ENCODE measurements around the gene TMEM147.

TMEM147 gene

GRCh38 chr19:35517342-35517741, 28.1 kb upstream of the TMEM147 start:
- no peaks in the 10 kb centered on the region for H3K9me3 ChIP-seq (ENCODE audit: low read length)
- no peaks in the 10 kb centered on the region for H3F3A ChIP-seq (ENCODE audit: insufficient read depth, low read length)
- H3K27ac ChIP-seq (ENCODE audit: low read depth, low read length, poor library complexity, severe bottlenecking) = no peak overlapping the region
- no peak for TF ChIP-seq EZH2 (IDR thresholded peaks at IDR 0.05; ENCODE audit: borderline replicate concordance, low read length)
- TF ChIP-seq CTCF (IDR thresholded peaks at IDR 0.05; ENCODE audit: low read length) = no peak
- H2AFZ ChIP-seq (ENCODE audit: low read length) = no peak overlapping the region
- H3K9me2 ChIP-seq (ENCODE audit: low read depth, low read length) = no peaks in the 10 kb centered on the region
- no peak overlapping the region for H3K4me2 ChIP-seq (ENCODE audit: low read length)
- no peak overlapping the region for H3K4me3 ChIP-seq (ENCODE audit: low read depth, low read length, poor library complexity, severe bottlenecking)
- H3K4me1 ChIP-seq (ENCODE audit: insufficient read depth, low read length, severe bottlenecking) = no peaks in the 10 kb centered on the region
- no peaks in the 10 kb centered on the region for H4K20me1 ChIP-seq (ENCODE audit: insufficient read depth, low read length)
- peaks cover 5% of the 10 kb centered on the region; the same call in 1 of the 2 replicates for H3K27me3 ChIP-seq (ENCODE audit: insufficient read depth, low read length)
- H3K36me3 ChIP-seq (ENCODE audit: insufficient read depth, low read length) = no peaks in the 10 kb centered on the region
- H3K79me2 ChIP-seq (ENCODE audit: insufficient read depth, low read length) = no peaks in the 10 kb centered on the region
- H3K9ac ChIP-seq (ENCODE audit: low read length) = no peak overlapping the region

GRCh38 chr19:35518313-35518712, 27.1 kb upstream of the TMEM147 start:
- Histone ChIP-seq H4K20me1 (ENCODE audit: insufficient read depth, low read length) (no peaks in the 10 kb centered on the region), H3K79me2 (ENCODE audit: insufficient read depth, low read length) (no peaks in the 10 kb centered on the region), H3K9ac (ENCODE audit: low read length) (no peak overlapping the region), H3K36me3 (ENCODE audit: insufficient read depth, low read length) (no peaks in the 10 kb centered on the region), H3K9me2 (ENCODE audit: low read depth, low read length) (no peaks in the 10 kb centered on the region), H3K4me1 (ENCODE audit: insufficient read depth, low read length, severe bottlenecking) (no peaks in the 10 kb centered on the region), H3K27me3 (ENCODE audit: insufficient read depth, low read length) (0 out of 2 replicates have a peak, but pooled peaks cover 5% of the 10 kb centered on the region), H3F3A (ENCODE audit: insufficient read depth, low read length) (no peaks in the 10 kb centered on the region), H3K9me3 (ENCODE audit: low read length) (no peaks in the 10 kb centered on the region), H2AFZ (ENCODE audit: low read length) (no peak overlapping the region), H3K4me2 (ENCODE audit: low read length) (no peak overlapping the region), H3K27ac (ENCODE audit: low read depth, low read length, poor library complexity, severe bottlenecking) (no peak overlapping the region), H3K4me3 (ENCODE audit: low read depth, low read length, poor library complexity, severe bottlenecking) (no peak overlapping the region)
- no peak for TF ChIP-seq EZH2 (IDR thresholded peaks at IDR 0.05; ENCODE audit: borderline replicate concordance, low read length)
- TF ChIP-seq CTCF (IDR thresholded peaks at IDR 0.05; ENCODE audit: low read length) = no peak

GRCh38 chr19:35519291-35519690, 26.1 kb upstream of the TMEM147 start:
- H3K4me3 ChIP-seq (ENCODE audit: low read depth, low read length, poor library complexity, severe bottlenecking) = no peak overlapping the region
- H3K27ac ChIP-seq (ENCODE audit: low read depth, low read length, poor library complexity, severe bottlenecking) = no peak overlapping the region
- H3K4me1 ChIP-seq (ENCODE audit: insufficient read depth, low read length, severe bottlenecking) = no peaks in the 10 kb centered on the region
- H3K27me3 ChIP-seq (ENCODE audit: insufficient read depth, low read length) = 0 out of 2 replicates have a peak, but pooled peaks cover 5% of the 10 kb centered on the region
- no peaks in the 10 kb centered on the region for H3K79me2 ChIP-seq (ENCODE audit: insufficient read depth, low read length)
- no peak overlapping the region for H3K9ac ChIP-seq (ENCODE audit: low read length)
- no peak overlapping the region for H2AFZ ChIP-seq (ENCODE audit: low read length)
- no peaks in the 10 kb centered on the region for H3F3A ChIP-seq (ENCODE audit: insufficient read depth, low read length)
- no peaks in the 10 kb centered on the region for H3K36me3 ChIP-seq (ENCODE audit: insufficient read depth, low read length)
- TF ChIP-seq EZH2 (IDR thresholded peaks at IDR 0.05; ENCODE audit: borderline replicate concordance, low read length) (no peak), CTCF (IDR thresholded peaks at IDR 0.05; ENCODE audit: low read length) (no peak)
- H4K20me1 ChIP-seq (ENCODE audit: insufficient read depth, low read length) = no peaks in the 10 kb centered on the region
- no peaks in the 10 kb centered on the region for H3K9me3 ChIP-seq (ENCODE audit: low read length)
- no peak overlapping the region for H3K4me2 ChIP-seq (ENCODE audit: low read length)
- H3K9me2 ChIP-seq (ENCODE audit: low read depth, low read length) = no peaks in the 10 kb centered on the region

Measured in OCI-LY1 (cell line).